D721Med (cell line): ENCODE measurements around the gene ANKRD23.

ENCODE experiments used
- DNase-seq: peaks from one replicate; pipeline ENCODE4 v3.0.0; 2011; ENCODE audit warnings: low spot score; ENCODE audit not compliant: insufficient read length
- FAIRE-seq: peaks from 2 replicates; lab custom pipeline; 2011; peaks lifted over from hg19 to GRCh38; lab: Jason Lieb, UNC
- CTCF ChIP-seq: IDR thresholded peaks from 2 replicates; pipeline ENCODE4 v1.5.1; 2012; ENCODE audit warnings: mild to moderate bottlenecking, control low read depth; ENCODE audit not compliant: insufficient read depth; ENCODE audit errors: missing control alignments

Gene ANKRD23

GRCh38 chr2:96824079-96824870 lies 19.5 kb downstream of the ANKRD23 start:
- no peak for TF ChIP-seq CTCF
- no peak for FAIRE-seq
- no peak for DNase-seq

- no peak for TF ChIP-seq CTCF
- no peak for DNase-seq
- no peak for FAIRE-seq
Observed at GRCh38 chr2:96823198-96823597, 20.6 kb downstream of the ANKRD23 start.

GRCh38 chr2:96822786-96823185 lies 21.0 kb downstream of the ANKRD23 start:
- no peak for FAIRE-seq
- TF ChIP-seq CTCF: no peak
- DNase-seq: no peak

- TF ChIP-seq CTCF: no peak
- FAIRE-seq: no peak
- DNase-seq: no peak
Observed at GRCh38 chr2:96821113-96821675, 22.6 kb downstream of the ANKRD23 start.

GRCh38 chr2:96819876-96820511 lies 23.8 kb downstream of the ANKRD23 start:
- DNase-seq (no peak), FAIRE-seq (no peak)
- no peak for TF ChIP-seq CTCF

GRCh38 chr2:96819128-96819875 lies 24.5 kb downstream of the ANKRD23 start:
- DNase-seq (no peak), FAIRE-seq (no peak)
- no peak for TF ChIP-seq CTCF
